CD4-positive, CD25-positive, alpha-beta regulatory T cell (primary cell): ENCODE data around the gene SHB. TPM values are rescaled to one million over a fixed set of nuclear protein-coding genes. Genes with fewer than 3 reads are reported as not detected.

ENCODE experiments used
- ATAC-seq, 2 donors: fragments of 150-1000 bp; cut with Tn5 transposase; one replicate each; pipeline ENCODE4 v1.10.0; 2021; ENCODE audit warnings: low read depth in 2 of 2, moderate number of reproducible peaks in 2 of 2, moderate library complexity in 1 of 2
- DNase-seq, 3 donors: peaks; one replicate each; pipeline versions ENCODE4 v3.0.0 to v3.0.0-alpha.2; 2012 to 2022; ENCODE audit warnings: mixed read lengths in 1 of 3
- H3K27ac ChIP-seq: one replicate; pipeline ENCODE4 v1.7.0; 2013; ENCODE audit warnings: mild to moderate bottlenecking, low read length; ENCODE audit not compliant: insufficient read depth, poor library complexity, severe bottlenecking
- H3K27me3 ChIP-seq: one replicate; pipeline ENCODE4 v1.7.0; 2013; ENCODE audit warnings: low read length; ENCODE audit not compliant: control insufficient read depth, insufficient read depth
- H3K36me3 ChIP-seq: one replicate; pipeline ENCODE4 v1.7.0; 2013; ENCODE audit warnings: mild to moderate bottlenecking, low read length, moderate library complexity; ENCODE audit not compliant: control insufficient read depth, insufficient read depth
- H3K4me1 ChIP-seq: 2 replicates; pipeline ENCODE4 v1.7.0; 2013; ENCODE audit warnings: mild to moderate bottlenecking, low read length; ENCODE audit not compliant: insufficient read depth, control insufficient read depth, poor library complexity, severe bottlenecking
- H3K4me3 ChIP-seq: one replicate; pipeline ENCODE4 v1.7.0; 2013; ENCODE audit warnings: low read depth, mild to moderate bottlenecking, low read length, moderate library complexity
- H3K9me3 ChIP-seq, 2 experiments: 1 replicate in 1 of 2; 2 replicates in 1 of 2; pipeline ENCODE4 v1.7.0; 2013; ENCODE audit warnings: low read length in 2 of 2, mild to moderate bottlenecking in 1 of 2, moderate library complexity in 1 of 2; ENCODE audit not compliant: control insufficient read depth in 2 of 2
- H3K27ac Mint-ChIP-seq, 3 donors: one replicate each; pipeline ENCODE4 v1.8.0; 2020 to 2022; ENCODE audit warnings: mild to moderate bottlenecking in 3 of 3, mixed read lengths in 3 of 3, moderate library complexity in 2 of 3
- H3K27me3 Mint-ChIP-seq: one replicate; pipeline ENCODE4 v1.8.0; 2022; ENCODE audit warnings: mild to moderate bottlenecking, mixed read lengths
- H3K36me3 Mint-ChIP-seq: one replicate; pipeline ENCODE4 v1.8.0; 2020; ENCODE audit warnings: mixed read lengths
- H3K4me1 Mint-ChIP-seq, 4 donors: one replicate each; pipeline ENCODE4 v1.8.0; 2020 to 2022; ENCODE audit warnings: mixed read lengths in 4 of 4, mild to moderate bottlenecking in 1 of 4
- H3K4me3 Mint-ChIP-seq, 4 donors: one replicate each; pipeline ENCODE4 v1.8.0; 2020 to 2022; ENCODE audit warnings: mild to moderate bottlenecking in 4 of 4, mixed read lengths in 4 of 4, moderate library complexity in 3 of 4
- H3K9me3 Mint-ChIP-seq, 7 donors: one replicate each; pipeline ENCODE4 v1.8.0; 2020 to 2022; ENCODE audit warnings: mixed read lengths in 7 of 7, mild to moderate bottlenecking in 3 of 7, moderate library complexity in 2 of 7
- polyA plus RNA-seq, 4 donors: library from polyadenylated mRNA; unstranded; fragments of 300-500 nt; fragmentation: Illumina TruSeq; gene quantifications; one replicate each; pipeline ENCODE4 v1.2.3, GENCODE V29; 2021
- total RNA-seq: library from RNA; stranded (reverse); gene quantifications from one replicate; pipeline ENCODE4 v1.2.3, GENCODE V29; 2022

SHB gene
- total and polyA plus RNA-seq, 5 donors from 2014 or later: 0.27 to 0.69 TPM; not detected in 3

DNA sequence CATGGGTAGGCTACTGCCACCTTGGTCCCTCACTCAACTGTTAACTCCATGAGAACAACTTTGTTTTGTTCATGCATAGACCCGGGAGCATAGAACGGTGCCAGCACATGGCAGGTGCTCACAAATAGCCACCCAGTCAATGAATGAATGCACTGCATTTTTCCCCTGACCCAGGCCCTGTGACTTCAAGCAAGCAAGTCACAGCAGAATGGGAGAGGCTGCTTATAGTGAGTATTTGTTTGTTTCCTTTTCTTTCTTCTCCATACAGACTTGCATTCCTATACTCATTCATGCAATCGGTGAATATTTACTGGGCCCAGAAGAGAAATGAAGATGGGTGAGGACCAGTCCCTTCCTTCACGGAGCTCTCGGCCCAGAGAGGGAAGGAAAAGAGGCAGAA is 62.0 kb downstream of the SHB start:
- Histone ChIP-seq H3K36me3 (no peaks in the 10 kb centered on the region), H3K27me3 (no peaks in the 10 kb centered on the region), H3K4me1 (no peaks in the 10 kb centered on the region), H3K4me3 (no peak overlapping the region), H3K27ac (no peak overlapping the region), H3K9me3 (no peaks in the 10 kb centered on the region)
- Mint-ChIP-seq H3K27ac (no peak overlapping the region), H3K36me3 (no peaks in the 10 kb centered on the region), H3K4me3 (no peak overlapping the region), H3K27me3 (no peaks in the 10 kb centered on the region), H3K4me1 (peaks cover 0 to 4% (median under 1%) of the 10 kb centered on the region in 4 donors), H3K9me3 (no peaks in the 10 kb centered on the region)
- DNase-seq (no peak), ATAC-seq (no peak)

DNA sequence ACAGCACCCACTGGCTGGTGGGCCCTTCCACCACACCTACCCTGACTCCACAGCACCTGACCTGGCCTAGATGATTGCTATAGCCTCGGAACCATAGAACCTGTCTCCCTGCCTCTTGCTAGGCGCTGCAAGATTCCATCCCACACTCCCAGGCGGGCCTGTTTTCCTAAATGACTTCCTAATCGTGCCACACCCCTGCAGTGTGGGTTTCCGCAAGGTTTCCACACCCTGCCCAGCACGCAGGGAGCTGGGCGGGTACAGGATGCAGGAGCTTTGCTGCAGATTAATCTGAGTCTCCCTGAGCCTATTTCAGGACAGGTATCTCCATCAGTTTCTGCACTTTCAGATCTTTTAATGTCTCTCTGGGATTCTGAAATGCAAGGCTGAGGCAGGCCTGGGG is 62.9 kb downstream of the SHB start:
- Histone ChIP-seq H3K4me3 (no peak overlapping the region), H3K4me1 (no peaks in the 10 kb centered on the region), H3K27ac (no peak overlapping the region), H3K36me3 (no peaks in the 10 kb centered on the region), H3K9me3 (no peaks in the 10 kb centered on the region), H3K27me3 (no peaks in the 10 kb centered on the region)
- peaks cover 0 to 4% (median under 1%) of the 10 kb centered on the region in 4 donors for H3K4me1 Mint-ChIP-seq
- no peaks in the 10 kb centered on the region for H3K36me3 Mint-ChIP-seq
- no peaks in the 10 kb centered on the region for H3K27me3 Mint-ChIP-seq
- DNase-seq (no peak), ATAC-seq (no peak)
- peak overlapping the region in 1 of 3 donors; percentile 81 for H3K27ac Mint-ChIP-seq
- H3K9me3 Mint-ChIP-seq: no peaks in the 10 kb centered on the region
- no peak overlapping the region for H3K4me3 Mint-ChIP-seq

DNA sequence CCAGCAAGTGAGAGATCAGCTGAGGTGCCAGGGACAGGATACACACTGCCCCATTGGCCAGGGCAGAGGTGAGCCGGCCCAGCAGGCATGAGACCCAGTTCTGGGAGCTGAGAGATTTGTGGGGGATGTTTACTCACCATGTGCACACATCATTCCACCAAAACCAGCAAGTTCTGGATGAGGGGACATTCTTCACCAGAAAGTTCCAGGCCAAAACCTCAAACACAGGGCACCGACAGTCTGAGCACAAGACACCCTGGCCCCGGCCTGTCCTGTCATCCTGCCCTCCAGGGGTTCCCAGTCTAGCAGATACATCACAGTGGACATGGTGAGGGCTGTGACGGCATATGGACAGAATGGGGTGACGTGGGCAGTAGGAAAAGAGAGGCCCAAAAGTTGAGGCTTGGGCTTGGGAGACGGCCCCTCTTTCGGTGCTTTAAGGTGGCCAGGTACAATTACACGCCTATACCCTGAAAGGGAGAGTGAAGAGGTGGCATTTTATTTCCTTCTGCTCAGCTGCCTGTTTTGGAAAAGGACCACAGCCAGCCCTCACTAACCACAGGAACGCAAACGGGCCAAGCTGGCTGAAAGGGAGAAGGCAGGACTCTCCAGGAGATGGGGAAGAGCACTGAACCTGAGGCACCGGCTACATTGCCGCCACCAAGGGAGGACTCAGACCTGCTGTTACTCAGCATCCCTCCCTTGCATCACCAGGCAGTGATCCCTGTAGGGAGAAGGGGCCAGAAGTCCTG is 64.0 kb downstream of the SHB start:
- Mint-ChIP-seq H3K4me1 (peaks cover 0 to 4% (median under 1%) of the 10 kb centered on the region in 4 donors), H3K9me3 (no peaks in the 10 kb centered on the region), H3K27ac (no peak overlapping the region), H3K36me3 (no peaks in the 10 kb centered on the region), H3K27me3 (no peaks in the 10 kb centered on the region), H3K4me3 (no peak overlapping the region)
- H3K27ac ChIP-seq: no peak overlapping the region
- ATAC-seq (no peak), DNase-seq (no peak)
- H3K27me3 ChIP-seq: no peaks in the 10 kb centered on the region
- H3K4me1 ChIP-seq: no peaks in the 10 kb centered on the region
- H3K36me3 ChIP-seq: no peaks in the 10 kb centered on the region
- H3K4me3 ChIP-seq: no peak overlapping the region
- H3K9me3 ChIP-seq: no peaks in the 10 kb centered on the region

DNA sequence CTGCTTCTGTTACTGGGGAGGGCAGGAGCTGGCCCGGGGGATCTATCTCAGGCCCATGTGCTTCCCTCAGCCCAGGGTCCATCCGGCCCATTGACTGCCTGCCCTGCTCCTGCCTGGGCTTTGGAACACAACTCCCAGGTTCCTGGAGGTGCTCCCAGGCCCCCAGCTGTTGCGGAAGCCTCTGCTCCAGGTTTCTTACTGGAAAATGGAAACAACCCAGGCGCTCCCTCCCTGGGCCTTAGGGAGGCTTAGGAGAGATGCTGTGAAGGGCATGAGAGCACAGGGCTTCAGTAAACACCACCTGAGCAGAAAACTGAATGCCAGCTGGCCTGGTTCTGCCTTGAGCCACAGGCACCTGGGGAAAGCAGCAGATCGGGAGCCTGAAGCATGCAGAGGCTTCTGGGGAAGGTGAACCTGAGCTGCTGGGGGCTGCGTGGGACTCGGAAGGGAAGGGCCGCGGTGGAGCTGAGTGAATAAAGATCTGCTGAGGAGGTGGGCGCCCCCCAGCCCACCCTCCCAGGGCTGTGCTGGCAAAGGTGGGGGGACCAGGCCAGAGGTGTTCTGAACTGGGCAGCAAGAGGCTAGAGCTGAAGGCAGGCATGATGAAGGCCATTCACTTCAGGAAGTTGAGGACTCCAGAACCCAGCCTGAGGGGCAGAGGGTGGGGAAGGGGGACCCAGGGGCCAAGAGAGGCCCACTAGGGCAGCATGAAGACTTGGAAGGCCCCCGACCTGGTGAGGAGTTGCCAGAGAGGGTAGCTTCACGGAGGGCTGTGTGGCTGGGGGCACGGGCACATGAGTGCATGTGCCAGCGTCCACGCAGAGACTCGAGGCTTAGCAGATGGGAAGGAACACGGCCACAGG is 64.8 kb downstream of the SHB start:
- H3K4me1 Mint-ChIP-seq: peaks cover 0 to 4% (median under 1%) of the 10 kb centered on the region in 4 donors
- no peak overlapping the region for H3K4me3 Mint-ChIP-seq
- H3K36me3 Mint-ChIP-seq: no peaks in the 10 kb centered on the region
- Histone ChIP-seq H3K9me3 (no peaks in the 10 kb centered on the region), H3K27ac (no peak overlapping the region), H3K4me1 (no peaks in the 10 kb centered on the region), H3K36me3 (no peaks in the 10 kb centered on the region), H3K4me3 (no peak overlapping the region), H3K27me3 (no peaks in the 10 kb centered on the region)
- no peaks in the 10 kb centered on the region for H3K27me3 Mint-ChIP-seq
- H3K27ac Mint-ChIP-seq: no peak overlapping the region
- no peak for DNase-seq
- H3K9me3 Mint-ChIP-seq: peaks cover 0 to 2% (median 0%) of the 10 kb centered on the region in 7 donors
- no peak for ATAC-seq

DNA sequence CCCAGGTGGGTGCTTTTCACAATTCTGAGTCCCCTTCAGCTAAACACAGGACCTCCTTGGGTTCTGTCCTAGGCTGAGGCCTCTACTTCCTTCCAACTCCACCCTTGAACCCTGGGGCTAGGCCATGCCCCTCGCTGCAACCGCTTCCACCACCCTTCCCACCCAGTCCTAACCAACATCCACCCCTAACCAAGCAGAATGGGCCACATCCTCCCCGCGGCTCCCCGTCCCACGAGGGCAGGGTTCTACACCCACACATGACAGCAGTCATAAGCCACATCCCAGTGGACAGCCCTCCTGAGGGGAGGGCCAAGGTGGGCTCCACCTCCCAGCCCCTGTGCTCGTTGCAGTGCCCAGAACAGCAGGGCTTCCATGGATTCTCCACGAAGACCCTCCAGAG is 65.8 kb downstream of the SHB start:
- Histone ChIP-seq H3K9me3 (no peaks in the 10 kb centered on the region), H3K27ac (no peak overlapping the region), H3K4me3 (no peak overlapping the region), H3K27me3 (no peaks in the 10 kb centered on the region), H3K36me3 (no peaks in the 10 kb centered on the region), H3K4me1 (no peaks in the 10 kb centered on the region)
- ATAC-seq (no peak), DNase-seq (peak in 1 of 3 donors; percentile 41)
- Mint-ChIP-seq H3K4me3 (no peak overlapping the region), H3K27me3 (no peaks in the 10 kb centered on the region), H3K27ac (peak overlapping the region in 1 of 3 donors; percentile 78), H3K4me1 (peaks cover 0 to 3% (median 0%) of the 10 kb centered on the region in 4 donors), H3K9me3 (peaks cover 0 to 2% (median 0%) of the 10 kb centered on the region in 7 donors), H3K36me3 (no peaks in the 10 kb centered on the region)

DNA sequence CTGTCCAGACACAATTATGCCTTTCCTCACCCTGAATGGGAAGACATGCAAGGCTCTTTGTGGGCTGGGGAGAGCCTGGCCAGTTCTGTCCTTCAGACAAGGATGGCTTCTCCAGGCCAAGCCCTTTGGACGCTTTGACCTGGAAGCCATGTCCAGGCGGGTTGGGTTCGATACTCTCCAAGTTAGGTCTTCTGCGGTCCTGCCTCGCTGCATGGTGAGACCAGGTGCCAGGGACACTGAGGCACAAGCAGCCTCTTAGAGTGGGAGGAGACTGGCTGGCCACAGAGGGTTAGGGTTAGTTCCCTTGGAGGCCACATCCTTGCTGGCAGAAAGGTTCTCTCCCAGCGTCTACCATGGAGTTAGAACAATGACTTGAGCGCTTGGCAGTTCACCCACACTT is 67.6 kb downstream of the SHB start:
- ATAC-seq: no peak
- Histone ChIP-seq H3K9me3 (no peaks in the 10 kb centered on the region), H3K4me1 (no peaks in the 10 kb centered on the region), H3K4me3 (no peak overlapping the region), H3K36me3 (no peaks in the 10 kb centered on the region), H3K27me3 (no peaks in the 10 kb centered on the region), H3K27ac (no peak overlapping the region)
- Mint-ChIP-seq H3K27me3 (no peaks in the 10 kb centered on the region), H3K4me1 (no peaks in the 10 kb centered on the region), H3K27ac (no peak overlapping the region), H3K4me3 (no peak overlapping the region), H3K9me3 (peaks cover 0 to 2% (median 0%) of the 10 kb centered on the region in 7 donors), H3K36me3 (no peaks in the 10 kb centered on the region)
- DNase-seq: no peak

DNA sequence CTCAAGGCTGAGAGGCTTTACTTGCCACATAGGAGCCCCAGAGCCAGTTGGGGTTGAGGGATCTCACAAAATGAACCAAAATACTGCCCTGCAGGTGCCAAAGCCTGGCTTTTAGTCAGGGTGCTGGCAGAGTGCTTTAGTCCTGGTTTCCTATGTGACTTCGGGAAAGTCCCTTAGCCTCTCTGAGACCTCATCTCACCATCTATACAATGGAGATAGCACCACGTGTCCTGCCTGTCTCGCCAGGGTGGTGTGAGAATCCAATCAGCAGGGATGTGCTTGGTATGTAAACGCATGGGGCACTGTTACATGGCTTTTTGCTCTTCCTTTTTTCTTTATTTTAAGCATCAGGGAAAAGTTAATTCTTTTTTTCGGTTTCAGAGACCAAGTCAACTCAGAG is 68.3 kb downstream of the SHB start:
- H3K27me3 ChIP-seq: no peaks in the 10 kb centered on the region
- ATAC-seq: no peak

More for the DNA sequence above, 68.3 kb downstream of the SHB start:
- no peak overlapping the region for H3K27ac ChIP-seq
- Mint-ChIP-seq H3K4me3 (no peak overlapping the region), H3K36me3 (no peaks in the 10 kb centered on the region), H3K27ac (no peak overlapping the region), H3K9me3 (peaks cover 0 to 2% (median 0%) of the 10 kb centered on the region in 7 donors), H3K27me3 (peaks cover under 1% of the 10 kb centered on the region), H3K4me1 (peaks cover 0 to under 1% (median 0%) of the 10 kb centered on the region in 4 donors)
- H3K4me1 ChIP-seq: no peaks in the 10 kb centered on the region
- no peak for DNase-seq
- H3K36me3 ChIP-seq: no peaks in the 10 kb centered on the region
- no peaks in the 10 kb centered on the region for H3K9me3 ChIP-seq
- H3K4me3 ChIP-seq: no peak overlapping the region
